DMS53 treated with DMSO at 0.1 percent for 48 hours (cell line): ENCODE data around the gene NGF.
"Not testable (repeated sequence)": the region's sequence is repeated elsewhere in the genome, so short reads cannot be mapped to it uniquely, and the experiment has no call there.

Experiments
- DNase-seq: peaks from one replicate; lab custom pipeline; 2025; ENCODE audit not compliant: unreplicated experiment; lab: John Stamatoyannopoulos, UW

The NGF gene

GRCh38 chr1:115337633-115338456 lies at the start of gene NGF:
Gene NGF (minus strand): TSS chr1:115338249. CDS start chr1:115286795, 51,454 bp downstream.
- DNase-seq, result peak; percentile 31

DNA sequence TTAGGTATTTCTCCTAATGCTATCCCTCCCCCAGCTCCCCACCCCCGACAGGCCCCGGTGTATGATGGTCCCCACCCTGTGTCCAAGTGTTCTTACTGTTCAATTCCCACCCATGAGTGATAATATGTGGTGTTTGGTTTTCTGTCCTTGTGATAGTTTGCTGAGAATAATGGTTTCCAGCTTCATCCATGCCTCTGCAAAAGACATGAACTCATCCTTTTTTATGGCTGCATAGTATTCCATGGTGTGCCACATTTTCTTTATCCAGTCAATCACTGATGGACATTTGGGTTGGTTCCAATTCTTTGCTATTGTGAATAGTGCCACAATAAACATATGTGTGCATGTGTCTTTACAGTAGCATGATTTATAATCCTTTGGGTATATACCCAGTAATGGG lies 45.4 kb upstream of the NGF start:
- not testable (repeated sequence) for DNase-seq

GRCh38 chr1:115379943-115380342 lies 41.9 kb upstream of the NGF start:
- no peak for DNase-seq

DNA sequence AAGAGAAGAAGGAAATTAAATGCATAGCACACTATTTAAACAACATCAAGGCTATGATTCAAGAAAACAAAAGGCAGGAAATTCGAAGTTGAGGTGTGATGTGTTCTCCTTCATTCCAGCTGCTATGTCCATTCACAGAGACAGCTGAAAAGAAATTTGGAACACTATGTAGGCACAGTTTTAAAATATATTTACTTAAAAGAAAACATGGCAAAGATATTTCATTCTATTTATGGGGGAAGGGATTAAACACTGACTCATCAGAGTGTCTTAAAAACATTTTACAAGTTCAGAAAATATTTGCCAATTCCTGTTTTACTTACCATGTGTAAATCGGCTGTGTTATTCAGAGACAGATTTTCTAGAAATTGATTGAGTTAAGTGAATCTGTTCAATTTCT lies 39.4 kb upstream of the NGF start:
- DNase-seq, result no peak

GRCh38 chr1:115374598-115374997 lies 36.5 kb upstream of the NGF start:
- DNase-seq, result no peak

- peak; percentile 46 for DNase-seq
Measured at GRCh38 chr1:115373305-115373704, 35.3 kb upstream of the NGF start.

DNA sequence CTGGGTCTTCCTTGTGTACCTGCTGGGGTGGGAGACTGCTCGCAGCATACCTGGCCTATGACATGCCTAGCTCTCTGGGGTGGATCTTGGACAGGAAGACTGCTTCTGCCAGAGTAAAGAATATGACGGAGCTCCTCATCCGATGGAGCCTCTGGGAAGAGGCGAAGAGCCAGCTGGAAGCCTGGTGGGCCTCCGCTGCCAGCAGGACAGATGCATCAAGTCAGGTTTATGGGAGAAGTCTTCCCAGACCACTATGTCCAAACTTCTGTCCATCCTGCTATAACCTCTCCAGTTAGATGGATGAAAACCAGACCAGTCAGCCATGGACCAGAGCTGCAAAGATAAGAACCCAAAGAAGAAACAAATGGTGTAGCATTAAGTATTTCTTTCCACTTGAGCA lies 27.7 kb upstream of the NGF start:
- no peak for DNase-seq

DNA sequence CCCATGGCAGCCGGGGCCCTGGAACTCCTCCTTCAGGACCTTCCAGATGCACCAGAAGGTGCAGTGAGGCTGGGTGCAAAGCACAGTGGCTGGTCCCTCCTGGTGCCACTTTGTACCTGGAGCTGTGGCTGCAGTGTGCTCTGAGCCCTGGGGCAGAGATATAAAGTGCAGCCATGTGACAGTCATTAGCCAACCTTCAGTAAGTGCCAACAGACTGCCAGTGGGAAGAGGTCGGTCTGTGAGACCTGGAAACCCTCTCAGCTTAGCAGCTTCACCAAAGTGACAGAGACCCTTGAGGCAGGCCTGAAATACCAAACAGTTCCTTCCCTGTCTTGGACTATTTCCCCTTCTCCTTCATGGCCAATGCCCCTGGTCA lies 26.7 kb upstream of the NGF start:
- no peak for DNase-seq

- DNase-seq, result no peak
Measured at GRCh38 chr1:115364046-115364779, 26.2 kb upstream of the NGF start.

DNA sequence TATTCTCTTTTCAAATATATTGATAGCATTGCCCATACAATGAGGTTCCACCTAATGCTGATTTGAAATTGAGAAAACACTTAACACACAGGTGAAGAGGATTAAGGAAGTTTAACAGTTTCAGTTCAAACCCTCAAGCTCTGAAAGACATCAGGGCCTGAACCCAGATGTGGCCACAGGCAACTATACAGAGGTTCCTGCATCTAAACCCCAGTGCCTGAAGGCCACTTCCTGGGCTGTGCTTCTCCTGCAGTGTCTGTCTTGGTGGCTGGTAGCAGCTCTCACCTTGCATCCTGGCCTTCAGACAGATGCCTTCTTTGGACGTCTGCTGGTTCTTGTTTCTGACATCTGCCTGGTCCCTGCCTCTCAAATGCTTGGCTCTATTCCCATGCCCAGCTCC lies 25.1 kb upstream of the NGF start:
- no peak for DNase-seq

GRCh38 chr1:115360505-115361129 lies 22.6 kb upstream of the NGF start:
- not testable (repeated sequence) for DNase-seq

GRCh38 chr1:115359787-115360452 lies 21.9 kb upstream of the NGF start:
- not testable (repeated sequence) for DNase-seq

DNA sequence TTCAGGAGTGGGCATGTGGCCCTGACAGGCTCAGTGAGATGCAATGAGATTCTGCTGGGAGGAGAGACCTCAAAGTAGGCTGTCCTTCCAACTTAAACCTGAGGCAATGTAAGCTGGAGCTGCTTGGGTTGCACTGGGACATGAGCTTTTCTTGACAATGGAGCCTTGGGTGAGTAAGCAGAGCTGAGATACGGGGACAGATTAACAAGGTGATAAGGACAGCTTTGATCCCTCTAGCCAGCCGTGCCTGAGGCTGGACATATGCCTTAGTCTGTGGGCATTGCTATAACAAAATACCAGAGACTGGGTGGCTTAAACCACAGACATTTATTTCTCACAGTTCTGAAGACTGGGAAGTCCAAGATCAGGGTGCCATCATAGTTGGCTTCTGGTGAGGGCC lies 18.3 kb upstream of the NGF start:
- DNase-seq, result no peak

DNA sequence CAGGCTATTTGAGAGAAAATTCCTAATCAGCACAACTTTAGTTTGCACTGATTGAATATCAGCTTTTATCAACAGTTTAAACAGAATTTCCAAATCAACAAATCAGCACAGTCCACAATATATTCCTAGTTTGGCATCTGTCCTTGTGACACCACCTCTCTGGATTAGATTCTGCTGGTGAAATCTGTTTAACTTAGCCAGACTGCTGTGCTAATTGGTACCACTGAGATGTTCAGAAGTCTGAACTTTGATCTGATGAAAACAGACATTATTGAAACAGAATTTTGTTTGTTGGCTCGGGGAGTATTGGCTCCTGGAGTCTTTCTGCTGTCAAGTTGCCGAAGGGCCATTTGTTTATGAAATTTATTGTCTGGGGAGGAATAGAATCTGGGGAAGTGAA lies 17.0 kb upstream of the NGF start:
- no peak for DNase-seq

GRCh38 chr1:115351143-115351542 lies 13.1 kb upstream of the NGF start:
- no peak for DNase-seq

- no peak for DNase-seq
Measured at GRCh38 chr1:115348636-115349035, 10.6 kb upstream of the NGF start.

DNA sequence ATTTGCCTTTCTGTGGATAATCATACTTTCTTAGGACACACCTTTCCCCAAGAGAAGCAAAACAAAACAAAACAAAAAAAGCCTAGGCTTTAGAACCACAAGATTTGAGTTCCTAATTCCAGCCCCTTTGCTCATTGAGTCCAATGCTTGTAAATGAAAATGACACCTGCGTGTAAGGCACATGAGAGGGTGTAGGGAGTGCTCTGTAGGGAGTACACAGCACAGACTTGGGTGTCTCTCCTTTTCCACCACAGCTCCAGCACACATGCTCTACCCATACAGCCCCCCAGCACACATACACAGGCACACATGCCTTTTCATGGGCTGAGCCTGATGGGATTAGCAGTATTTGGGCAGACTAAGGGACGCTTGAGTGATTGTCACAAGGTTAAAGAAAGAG lies 9.2 kb upstream of the NGF start:
- DNase-seq, result no peak

GRCh38 chr1:115343200-115343737 lies 5.2 kb upstream of the NGF start:
- no peak for DNase-seq

DNA sequence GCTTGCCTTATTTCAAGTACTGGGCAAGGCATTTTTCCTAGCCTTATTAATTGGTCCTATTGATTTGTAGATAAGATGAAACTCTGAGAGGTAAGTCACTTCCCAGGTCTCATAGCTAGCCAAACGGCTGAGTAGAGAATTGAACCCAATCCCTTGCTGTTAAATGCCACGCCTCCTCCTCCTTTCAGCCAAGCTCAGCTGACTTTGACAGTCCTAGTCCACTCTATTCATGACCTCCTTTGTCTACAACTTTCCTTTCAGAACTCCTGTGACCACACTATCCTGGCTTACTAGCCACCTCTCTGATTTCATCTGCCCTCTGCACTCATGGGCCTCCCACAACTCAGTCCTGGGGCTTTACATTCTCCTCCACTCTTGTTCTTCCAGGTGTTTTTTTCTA lies 3.9 kb upstream of the NGF start:
- DNase-seq, result no peak

- DNase-seq, result no peak
Measured at GRCh38 chr1:115340879-115341278, 2.8 kb upstream of the NGF start.

- no peak for DNase-seq
Measured at GRCh38 chr1:115338457-115338820, 390 bp upstream of the NGF start.
